HG03064 (cell line): Measurements from ENCODE around the gene ACSS1.

ENCODE experiments used
- ATAC-seq: cut with Tn5 transposase; IDR thresholded peaks from one replicate; pipeline ENCODE4 v1.9.1; 2021; ENCODE audit warnings: low read depth; ENCODE audit not compliant: unreplicated experiment

Gene ACSS1

DNA sequence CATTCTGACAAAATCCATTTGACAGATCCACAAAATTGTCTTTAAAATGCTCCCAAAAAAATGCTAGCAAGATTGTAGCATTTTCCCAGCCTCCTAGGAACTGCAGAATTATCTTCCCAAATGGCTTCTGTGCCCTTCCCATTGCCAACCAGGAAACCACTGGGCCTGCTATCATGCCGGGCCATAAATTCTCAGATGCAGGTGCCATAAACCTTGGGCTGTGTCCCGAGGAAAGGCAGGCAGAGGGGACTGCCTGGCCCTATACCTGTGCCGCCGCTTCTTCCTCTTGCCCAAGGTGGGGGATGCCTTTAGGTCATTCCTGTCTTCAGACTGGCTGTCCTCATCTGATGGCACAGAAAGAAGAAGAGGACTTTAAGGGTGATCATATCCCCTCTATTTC lies 21.2 kb upstream of the ACSS1 start:
- no peak for ATAC-seq

DNA sequence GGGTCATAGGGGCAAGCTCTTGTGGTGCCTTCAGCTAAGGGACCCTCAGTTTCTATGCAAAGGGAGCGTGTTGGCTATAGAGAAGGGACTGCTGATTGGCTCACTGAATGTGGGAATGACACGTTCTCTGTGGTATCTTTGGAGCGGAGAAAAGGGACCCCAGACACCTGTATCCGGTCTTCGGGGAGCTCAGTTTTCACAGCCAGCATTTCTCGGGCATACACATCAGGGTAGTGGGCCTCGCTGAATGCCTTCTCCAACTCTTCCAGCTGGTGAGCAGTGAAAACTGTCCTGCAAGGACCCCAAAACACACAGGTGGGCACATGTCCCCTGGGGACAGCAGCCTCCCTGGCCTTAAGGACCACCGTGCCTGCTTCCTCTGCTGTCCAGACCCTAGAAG lies 20.7 kb upstream of the ACSS1 start:
- ATAC-seq = no peak

GRCh38 chr20:25077610-25078169 lies 19.8 kb upstream of the ACSS1 start:
- ATAC-seq = no peak

DNA sequence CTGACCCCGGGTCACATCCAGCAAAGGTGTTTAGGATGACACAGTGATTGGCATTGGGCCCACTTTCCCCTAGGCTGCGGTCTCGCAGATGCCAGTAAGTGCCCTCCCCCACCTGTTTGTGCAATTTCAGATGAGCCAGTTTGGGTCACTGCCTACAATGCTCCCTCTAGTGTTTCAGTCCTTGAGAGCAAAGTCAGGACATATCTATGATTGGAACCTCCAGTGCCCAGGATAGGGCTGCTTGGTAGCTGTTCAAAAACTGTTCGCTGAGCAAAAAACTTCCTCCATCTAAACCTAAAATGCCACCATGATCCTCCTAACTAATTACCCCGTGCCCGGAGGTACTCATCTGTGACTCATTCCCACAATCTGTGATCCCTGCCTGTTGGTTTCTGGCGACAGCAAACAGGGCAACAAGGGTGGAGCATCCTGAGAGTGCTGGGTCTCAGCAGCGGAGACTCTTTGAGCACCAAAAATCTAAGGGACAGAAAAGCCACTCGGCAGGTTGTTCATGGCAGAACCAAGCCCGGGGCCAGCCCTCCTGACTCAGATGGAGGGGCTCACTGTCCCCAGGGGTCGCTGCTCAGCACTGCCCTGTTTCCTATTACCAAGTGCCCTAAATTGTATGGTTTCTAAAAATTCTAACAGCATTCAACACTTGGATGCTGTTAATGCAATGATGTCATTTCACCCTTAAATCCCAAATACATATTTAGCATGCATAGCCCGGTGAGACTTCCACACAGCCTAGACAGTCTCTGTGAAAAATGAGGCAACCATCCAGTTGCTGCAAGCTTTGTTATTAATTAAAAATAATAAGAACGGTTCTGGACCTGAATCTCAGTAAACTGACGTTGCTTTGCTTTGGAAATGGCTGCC lies 19.0 kb upstream of the ACSS1 start:
- ATAC-seq = no peak

GRCh38 chr20:25076201-25076600 lies 18.3 kb upstream of the ACSS1 start:
- no peak for ATAC-seq

GRCh38 chr20:25073544-25073943 lies 15.6 kb upstream of the ACSS1 start:
- ATAC-seq = no peak

DNA sequence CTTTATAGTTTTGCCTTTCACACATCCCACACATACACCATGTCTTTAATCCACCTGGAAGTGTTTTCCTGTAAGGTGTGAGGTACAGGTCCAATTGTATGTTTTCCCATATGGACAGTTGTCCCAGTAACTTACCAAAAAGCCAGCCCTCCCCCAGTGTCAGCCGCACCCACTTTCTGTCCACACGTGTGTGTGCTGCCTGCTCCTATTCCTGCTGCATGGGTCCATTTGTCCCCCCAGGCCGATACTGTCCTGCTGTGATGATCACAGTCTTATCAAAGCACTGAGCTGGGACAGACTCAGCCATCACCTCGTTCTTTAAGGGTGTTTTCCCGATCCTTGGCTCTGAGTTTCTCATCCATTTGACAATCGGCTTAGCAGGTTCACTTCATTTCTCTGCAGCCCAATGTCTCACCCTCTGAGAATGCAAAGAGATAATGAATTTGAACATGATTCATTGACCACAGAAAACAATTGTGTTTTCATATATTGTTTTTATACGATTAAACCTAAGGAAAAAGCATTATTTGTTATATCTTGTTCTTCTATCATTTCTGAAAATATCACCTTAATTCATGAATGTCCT lies 14.4 kb upstream of the ACSS1 start:
- ATAC-seq = no peak

DNA sequence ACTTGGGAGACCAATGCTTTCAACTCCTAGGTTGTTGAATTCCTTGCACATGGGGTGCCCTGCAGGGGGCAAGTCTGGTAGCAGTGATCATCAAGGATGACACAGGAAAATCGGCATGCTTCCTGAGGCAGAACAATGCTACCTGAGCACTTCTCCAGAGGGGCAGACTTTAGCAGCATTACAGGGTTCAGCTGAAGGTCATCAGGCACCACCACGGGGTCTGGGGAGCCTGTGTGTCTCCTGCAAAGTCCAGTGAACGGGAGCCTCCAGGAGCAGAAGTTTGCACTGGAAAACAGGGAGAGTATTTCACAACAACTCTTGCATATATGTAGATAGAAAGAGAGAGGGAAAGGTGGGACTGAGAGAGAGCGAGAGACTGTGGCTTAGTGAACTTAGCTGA lies 13.8 kb upstream of the ACSS1 start:
- no peak for ATAC-seq

- ATAC-seq = no peak
These were observed 13.0 kb upstream of the ACSS1 start for GRCh38 chr20:25070821-25071473.

DNA sequence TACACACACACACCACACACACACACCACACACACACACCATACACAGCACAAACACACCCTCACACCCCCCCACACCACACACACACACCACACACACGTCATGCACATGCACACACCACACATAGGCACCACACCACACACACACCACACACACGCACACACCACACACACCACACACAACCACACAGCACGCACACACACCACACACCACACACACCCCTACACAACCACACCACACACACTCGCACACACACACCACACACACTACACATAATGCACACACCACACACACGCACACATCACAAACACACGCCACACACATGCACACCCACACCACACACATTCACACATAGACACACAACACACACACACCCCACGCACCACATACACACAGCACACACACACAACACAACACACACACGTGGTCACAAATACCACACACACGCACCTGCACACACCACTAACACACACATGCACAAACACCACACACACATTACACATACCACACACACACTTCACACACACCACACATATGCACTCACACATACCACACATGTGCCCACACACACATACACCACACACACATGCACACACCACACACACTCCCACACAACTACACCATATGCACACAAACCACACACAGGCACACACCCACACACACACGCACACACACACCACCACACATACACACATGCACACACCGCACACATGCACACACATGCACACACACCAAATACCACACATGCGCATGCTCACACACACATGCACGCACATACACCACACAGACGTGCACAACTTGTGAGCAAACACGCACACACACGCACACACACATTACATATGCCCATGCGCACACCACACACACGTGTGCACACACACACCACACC lies 9.4 kb upstream of the ACSS1 start:
- ATAC-seq = no peak

- no peak for ATAC-seq
These were observed 8.4 kb upstream of the ACSS1 start for GRCh38 chr20:25066386-25066785.

DNA sequence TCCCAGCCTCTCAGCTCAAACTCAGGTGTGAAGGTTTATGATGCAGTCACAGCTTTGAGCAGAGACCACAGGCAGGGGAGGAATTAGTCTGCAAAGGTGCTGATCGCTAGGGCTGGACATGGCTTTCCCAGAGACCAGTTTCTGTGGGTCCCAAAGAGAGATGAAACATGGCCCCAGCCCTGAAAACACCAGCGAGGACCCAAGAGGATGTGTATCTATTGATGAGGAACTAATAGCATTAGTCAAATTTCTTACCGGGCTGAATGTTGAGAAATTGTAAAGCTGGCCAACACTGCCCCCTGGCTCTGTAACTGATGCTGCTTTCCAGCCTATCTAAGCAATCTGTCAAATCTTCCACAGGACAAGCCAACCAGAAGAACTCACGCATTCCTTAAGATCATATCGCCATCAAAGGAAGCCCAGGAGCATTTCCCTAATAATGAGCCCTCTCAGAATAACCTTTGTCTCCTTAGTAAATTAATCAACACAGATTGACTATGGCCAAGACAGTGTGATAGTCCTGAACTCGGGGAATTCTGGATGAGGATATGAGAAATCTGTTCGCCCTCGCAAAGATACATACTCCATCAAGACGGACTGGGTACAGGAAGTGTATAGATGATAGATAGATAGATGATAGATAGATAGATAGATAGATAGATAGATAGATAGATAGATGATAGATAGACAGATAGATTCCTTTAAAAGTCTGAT lies 7.8 kb upstream of the ACSS1 start:
- ATAC-seq = no peak

DNA sequence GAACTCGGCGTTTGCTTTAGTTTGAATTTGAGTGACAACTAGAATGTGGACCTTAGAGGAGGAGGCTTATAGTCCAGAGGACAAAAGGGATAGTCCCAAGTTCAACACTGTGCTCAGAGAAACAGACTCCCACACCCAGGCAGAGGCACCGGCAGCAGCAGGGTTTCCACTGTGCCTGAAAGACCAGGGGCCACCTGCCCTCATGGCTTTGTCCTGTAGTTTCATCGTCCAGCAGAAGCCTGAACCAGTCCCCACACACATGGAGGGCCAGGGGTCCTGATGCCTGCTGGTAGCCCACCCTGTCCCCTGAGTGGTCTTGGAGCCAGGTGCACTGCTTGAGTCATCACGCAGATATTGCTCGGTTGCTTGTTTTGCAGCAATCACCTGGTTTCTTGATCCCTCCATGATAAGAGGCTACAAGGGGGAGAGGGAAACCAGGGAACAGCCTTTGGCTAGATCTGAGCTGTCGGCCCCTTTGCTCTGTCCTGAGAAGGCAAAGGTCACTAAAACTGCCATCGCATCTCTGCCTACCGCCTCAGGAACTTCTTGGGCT lies 7.2 kb upstream of the ACSS1 start:
- no peak for ATAC-seq

DNA sequence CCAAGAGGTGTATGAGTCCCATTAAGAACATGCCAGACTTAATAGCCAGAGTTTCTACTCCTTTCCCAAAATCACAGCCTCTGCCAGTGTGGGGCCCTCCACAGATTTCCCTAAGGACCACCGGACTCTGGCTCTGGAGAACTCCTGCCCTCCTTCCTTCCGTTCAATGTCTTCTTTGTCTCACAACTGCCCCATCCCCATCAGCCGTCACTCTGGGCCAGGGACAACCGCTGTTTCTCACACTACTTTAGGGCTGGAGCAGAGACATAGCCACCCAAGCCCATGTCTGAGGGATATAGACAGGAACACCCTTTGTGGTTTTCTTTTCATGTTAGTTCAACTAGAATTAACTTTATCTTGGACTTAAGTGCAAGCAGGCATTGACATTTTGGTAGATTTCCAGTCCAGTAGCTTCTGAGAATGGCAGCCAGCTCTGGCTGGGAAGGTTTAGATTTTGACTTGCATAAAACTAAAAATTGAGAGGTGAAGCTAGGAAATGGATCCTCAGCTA lies 6.7 kb upstream of the ACSS1 start:
- no peak for ATAC-seq

GRCh38 chr20:25063981-25064380 lies 6.0 kb upstream of the ACSS1 start:
- no peak for ATAC-seq

- no peak for ATAC-seq
These were observed 5.6 kb upstream of the ACSS1 start for GRCh38 chr20:25063546-25063945.

- ATAC-seq = no peak
These were observed 4.9 kb upstream of the ACSS1 start for GRCh38 chr20:25062841-25063240.

- ATAC-seq = no peak
These were observed 4.0 kb upstream of the ACSS1 start for GRCh38 chr20:25061821-25062530.
